GM21381 (cell line): ENCODE measurements around the gene CAPNS1.
A peak's percentile ranks its signal among the peaks of the same experiment; 100 is the strongest.
"Not testable (repeated sequence)": the region's sequence is repeated elsewhere in the genome, so short reads cannot be mapped to it uniquely, and the experiment has no call there.

Source experiments
- ATAC-seq: cut with Tn5 transposase; IDR thresholded peaks from one replicate; pipeline ENCODE4 v1.9.1; 2021; ENCODE audit warnings: mild to moderate bottlenecking, moderate library complexity; ENCODE audit not compliant: unreplicated experiment

The CAPNS1 gene

DNA sequence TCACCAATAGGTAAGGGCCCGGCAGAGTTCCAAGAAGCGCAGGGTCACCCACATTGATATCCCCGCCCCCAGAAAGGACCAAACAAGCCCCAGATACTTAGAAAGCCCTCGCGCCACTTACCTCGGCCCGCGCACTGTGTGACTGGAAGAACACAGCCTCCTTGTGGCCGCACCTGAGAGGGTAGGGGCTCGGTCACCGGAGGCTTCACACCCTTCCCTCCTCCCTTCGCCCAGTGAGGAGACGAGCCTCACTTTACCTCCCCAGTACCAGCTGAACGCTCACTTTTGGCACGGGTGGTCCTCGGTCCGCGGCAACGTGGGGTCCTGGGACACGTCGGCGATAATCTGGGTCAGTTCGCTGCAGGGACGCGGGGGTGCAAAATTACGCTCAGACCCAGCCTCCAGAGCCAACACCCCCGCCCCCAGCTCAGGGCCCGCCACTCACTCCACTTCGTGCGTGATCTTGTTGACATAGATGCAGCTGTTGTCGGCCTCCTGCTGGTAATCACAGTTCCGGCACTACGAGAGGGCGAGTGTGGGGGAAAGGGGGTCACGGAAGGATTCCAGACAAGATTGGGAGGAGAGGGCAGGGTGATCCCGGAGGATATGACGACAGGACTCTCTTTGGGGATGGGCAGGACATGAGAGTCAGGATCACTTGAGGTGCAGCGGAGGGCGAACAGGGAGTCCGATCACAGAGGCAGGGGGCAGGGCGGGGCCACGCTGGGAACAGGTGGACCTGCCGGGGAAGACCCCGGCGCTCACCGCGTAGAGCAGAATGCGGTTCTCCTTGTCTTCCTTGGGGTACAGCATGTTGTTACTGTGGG, 25.8 kb upstream of the CAPNS1 start:
- ATAC-seq = no peak

DNA sequence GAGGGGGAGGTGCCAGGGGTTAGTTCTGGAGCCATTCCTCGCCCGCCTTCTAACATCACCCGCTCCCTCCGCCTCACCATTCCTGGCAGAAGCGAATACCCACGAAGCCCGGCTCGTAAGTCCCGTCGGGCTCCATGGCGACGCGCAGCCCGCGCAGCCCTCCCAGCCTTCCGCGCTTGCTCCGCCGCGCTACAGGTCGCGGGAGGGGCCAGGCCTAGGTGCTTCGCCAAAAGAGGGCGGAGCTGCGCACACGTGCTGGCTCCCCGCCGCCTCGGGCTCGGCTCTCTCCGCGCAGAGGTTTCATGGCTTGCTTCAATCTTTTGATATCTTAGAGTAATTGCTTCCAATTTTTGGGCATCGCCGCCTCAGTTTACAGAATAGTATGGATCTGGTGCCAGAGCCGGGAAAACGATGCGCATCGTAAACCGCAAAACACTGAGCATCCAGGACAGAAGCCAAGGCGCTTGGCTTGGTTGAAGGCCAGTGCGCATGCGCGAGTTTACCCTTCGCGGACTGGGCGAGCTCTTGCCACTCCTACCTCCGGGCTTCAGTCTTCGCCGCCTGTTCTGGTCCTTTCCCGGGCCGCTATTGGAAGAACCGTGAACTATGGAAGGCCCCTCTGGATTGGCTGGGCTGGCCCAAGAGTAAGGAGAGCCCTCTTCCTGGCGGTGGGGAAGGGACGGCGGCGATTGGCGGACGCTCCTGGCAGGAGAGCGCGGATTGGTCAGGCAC, 25.0 kb upstream of the CAPNS1 start, which contains the start of gene POLR2I:
POLR2I (minus strand) TSS at position 155 of the 732 bp plus-strand sequence; CDS start at position 136, 19 bp downstream.
- peak; percentile 78 for ATAC-seq

DNA sequence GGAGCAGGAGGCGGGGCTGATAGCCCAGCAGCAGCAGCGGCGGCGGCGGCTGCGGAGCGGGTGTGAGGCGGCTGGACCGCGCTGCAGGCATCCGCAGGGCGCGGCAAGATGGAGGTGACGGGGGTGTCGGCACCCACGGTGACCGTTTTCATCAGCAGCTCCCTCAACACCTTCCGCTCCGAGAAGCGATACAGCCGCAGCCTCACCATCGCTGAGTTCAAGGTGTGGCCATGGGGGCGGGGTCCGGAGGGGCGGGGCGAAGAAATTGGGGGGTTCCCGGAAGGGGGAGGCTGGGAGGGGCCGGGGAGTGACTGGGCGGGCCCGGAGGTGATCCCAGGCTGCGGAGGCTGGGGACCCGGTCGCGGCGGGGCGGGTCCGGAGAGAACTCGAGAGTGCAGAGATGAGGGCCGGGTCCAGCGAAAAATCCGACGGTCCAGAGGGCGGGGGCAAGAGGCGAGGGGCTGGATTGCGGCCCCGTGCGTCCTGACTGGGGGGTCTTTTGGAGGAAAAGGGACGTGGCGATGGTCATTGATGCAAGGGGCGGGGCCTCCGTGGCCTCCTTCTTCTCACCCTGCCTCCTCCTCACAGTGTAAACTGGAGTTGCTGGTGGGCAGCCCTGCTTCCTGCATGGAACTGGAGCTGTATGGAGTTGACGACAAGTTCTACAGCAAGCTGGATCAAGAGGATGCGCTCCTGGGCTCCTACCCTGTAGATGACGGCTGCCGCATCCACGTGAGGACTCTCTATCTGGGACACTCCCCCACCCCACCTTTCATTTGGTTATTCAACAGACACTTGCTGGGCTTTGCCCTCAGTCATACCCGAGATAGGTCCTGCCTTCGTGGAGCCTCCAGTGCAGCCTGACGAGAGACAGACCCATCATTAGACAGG, 24.2 kb upstream of the CAPNS1 start, which contains the start of gene TBCB:
TBCB (plus strand) TSS at position 16 of the 891 bp plus-strand sequence; CDS start at position 109, 93 bp downstream.
- ATAC-seq = peak; percentile 34

DNA sequence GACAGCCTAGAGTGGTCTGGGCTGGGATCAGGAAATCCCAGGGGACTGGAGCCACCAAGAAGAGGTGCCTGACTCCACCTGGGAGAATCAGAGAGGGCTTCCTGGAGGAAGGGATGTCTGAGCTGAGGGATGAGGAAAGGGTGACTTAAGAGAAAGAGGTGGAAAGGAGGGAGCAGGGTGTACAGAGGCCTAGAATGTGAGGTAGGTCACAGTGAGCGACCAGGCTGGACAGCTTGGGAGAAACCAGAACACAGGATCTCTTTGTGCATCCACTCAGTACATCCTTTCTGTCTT, 23.6 kb upstream of the CAPNS1 start:
- ATAC-seq = no peak

DNA sequence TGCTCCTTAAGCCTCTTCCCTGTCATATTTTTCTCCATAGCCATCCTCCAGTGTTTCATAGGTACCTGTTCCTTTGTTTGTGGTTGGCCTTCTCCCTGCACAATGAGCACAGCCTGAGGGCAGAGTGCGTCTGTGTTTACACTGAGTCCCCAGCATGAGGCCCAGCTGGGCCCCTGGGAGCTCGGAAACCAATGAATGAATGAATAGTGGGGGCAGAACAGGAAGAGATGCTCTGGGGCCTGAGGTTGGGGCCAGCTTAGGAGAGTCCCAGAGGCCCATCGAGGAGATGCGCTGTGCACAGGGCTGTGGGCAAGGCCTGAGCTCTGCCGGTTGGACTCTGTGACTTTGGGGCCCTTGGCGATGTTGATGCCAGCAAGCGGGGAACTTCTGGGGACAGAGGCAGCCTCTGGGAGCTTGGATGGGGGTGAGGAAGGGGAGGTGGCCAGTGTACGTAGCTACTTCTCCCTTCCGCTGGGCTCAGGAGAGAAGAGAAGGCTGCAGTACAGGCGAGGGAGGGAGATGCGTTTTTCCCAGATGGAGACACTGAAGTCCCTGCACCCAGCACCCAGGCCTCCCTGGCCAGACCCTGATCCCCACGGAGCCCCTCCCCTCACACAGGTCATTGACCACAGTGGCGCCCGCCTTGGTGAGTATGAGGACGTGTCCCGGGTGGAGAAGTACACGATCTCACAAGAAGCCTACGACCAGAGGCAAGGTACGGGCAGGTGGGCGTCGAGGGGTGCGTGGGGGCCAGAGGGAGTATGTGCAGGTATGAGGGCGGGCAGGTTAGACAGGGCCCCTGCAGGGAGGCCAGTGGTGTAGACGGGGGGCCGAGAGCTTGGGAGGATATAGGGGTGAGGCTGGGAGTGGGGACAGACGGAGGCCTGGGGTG, 19.5 kb upstream of the CAPNS1 start:
- no peak for ATAC-seq

DNA sequence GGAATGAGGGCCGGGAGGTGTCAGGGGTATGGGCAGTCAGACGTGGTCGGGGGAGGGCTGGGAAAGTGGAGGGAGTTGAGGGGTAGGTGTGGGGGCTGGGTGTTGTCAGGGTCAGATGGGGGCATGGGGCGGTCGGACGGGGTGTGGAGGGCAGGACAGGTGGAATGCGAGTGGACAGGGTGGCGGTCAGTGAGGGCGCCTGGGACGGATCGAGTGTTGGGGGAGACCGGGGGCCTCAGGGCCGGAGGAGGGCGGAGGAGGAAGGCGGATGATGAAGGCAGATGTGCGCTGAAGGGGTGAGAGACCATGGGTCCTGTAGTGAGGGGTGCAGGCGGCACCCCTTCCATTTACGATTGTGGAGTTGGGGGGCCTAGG, 18.9 kb upstream of the CAPNS1 start:
- no peak for ATAC-seq

DNA sequence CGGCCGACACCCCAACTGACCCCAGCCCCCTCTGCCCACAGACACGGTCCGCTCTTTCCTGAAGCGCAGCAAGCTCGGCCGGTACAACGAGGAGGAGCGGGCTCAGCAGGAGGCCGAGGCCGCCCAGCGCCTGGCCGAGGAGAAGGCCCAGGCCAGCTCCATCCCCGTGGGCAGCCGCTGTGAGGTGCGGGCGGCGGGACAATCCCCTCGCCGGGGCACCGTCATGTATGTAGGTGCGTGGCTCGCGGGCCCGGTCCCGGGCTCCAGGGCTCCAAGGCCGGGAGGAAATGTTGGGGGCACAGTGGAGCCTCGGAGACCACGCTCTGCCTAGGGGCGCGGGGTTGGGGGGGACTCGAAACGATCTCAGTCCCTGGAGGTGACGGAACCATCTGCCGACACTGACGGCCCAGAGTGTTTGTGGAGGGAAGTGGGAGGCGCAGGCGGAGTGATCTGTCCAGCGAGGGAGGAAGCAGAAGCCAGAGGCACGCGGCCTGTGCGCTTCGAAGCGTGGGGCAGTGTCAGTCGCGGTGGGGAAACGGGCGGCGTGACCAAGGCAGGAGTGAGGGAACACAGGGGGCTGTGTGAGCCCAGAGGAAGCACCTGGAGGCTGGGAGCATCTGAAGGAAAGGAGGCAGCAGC, 18.3 kb upstream of the CAPNS1 start:
- ATAC-seq = no peak

DNA sequence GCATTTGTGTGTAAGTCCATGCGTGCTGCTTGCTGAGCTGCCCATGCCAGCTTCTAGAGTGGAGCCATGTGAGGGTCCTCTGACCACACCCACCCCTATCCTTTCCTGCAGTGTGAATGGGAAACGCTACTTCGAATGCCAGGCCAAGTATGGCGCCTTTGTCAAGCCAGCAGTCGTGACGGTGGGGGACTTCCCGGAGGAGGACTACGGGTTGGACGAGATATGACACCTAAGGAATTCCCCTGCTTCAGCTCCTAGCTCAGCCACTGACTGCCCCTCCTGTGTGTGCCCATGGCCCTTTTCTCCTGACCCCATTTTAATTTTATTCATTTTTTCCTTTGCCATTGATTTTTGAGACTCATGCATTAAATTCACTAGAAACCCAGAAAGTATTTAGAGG, 14.3 kb upstream of the CAPNS1 start:
- no peak for ATAC-seq

DNA sequence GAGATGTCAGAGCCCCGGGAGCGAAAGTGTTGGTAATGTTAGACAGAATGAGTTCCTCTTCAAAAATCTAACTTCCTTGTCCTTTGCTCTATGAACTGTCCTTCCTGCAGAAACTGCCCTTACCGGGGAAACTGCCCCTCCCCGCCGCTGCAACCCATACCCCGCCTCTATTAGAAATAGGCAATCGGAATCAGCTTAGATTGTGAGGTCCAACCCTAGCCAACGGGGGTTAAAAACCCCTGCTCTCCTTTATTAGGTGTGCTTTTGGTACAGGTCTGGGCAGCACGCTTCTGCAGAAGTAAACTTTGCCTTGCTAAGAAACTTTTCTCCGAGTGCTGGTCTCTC, 11.5 kb upstream of the CAPNS1 start:
- peak; percentile 17 for ATAC-seq

DNA sequence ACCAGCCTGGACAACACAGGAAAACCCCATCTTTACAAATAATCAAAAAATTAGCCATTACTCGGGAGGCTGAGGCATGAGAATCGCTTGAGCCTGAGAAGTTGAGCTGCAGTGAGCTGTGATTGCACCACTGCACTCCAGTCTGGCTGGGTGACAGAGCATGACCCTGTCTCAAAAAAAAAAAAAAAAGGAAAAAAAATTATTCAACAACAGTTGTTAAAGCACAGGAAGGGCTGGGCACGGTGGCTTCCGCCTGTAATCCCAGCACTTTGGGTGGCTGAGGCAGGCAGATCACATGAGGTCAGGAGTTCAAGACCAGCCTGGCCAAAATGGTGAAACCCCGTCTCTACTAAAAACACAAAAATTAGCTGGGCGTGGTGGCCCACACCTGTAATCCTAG, 8.6 kb upstream of the CAPNS1 start:
- ATAC-seq = not testable (repeated sequence)

DNA sequence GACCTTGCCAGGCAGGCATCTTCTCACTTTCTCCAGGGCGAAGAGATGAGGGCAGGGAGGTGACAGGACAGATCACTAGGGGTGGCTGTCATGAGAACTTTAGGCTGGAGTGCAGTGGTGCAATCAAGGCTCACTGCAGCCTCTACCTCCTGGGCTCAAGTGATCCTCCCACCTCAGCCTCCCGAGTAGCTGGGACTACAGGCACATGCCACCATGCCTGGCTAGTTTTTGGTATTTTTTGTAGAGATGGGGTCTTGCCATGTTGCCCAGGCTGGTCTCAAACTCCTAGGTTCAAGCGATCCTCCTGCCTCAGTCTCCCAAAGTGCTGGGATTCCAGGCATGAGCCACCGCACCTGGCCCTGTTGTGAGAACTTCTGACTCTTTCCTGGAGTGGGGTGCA, 5.0 kb upstream of the CAPNS1 start:
- ATAC-seq = not testable (repeated sequence)

DNA sequence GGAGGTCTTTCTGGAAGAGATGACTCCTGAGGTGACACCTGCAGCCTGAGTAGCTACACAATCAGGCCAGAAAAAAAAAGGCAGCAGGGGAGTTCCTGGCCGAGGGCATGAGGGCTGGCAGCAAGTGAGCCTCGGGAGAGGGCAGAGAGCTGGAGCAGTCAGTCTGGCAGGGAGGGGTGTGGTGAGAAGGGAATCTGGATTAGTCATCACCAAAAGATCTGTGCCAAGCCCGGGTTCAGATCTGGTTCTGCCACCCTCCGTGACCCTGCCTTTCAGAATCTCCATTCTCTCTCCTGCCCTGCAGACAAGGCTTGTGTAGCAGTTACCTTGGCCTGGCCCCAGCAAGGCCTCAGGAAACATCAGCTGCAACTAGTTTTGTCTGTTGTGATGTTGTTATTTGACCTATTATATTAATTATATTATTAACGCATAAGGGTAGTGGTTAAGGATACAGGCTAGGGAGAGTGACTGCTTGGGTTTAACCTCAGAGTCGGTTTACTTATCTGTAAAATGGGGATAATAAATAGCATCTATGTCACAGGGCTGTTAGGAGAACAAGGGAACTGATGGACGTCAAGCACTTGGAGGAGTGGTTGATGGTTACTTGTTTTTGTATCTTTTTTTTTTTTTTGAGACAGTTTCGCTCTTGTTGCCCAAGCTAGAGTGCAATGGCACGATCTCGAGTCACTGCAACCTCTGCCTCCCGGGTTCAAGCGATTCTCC, 2.7 kb upstream of the CAPNS1 start:
- no peak for ATAC-seq

DNA sequence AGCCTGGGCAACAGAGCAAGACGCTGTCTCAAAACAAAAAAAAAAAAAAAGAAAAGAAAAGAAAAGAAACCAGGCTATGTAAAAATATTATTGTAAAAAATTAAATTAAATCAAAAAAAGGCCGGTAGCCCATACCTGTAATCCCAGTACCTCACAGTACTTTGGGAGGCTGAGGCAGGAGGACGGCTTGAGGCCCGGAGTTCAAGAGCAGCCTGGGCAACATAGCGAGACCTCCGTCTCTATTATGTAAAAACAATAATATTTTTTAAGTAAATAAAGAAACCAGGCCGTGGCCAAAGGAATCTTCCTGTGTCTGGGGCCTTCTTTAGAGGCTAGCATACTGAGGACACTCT, 770 bp upstream of the CAPNS1 start:
- ATAC-seq = no peak

DNA sequence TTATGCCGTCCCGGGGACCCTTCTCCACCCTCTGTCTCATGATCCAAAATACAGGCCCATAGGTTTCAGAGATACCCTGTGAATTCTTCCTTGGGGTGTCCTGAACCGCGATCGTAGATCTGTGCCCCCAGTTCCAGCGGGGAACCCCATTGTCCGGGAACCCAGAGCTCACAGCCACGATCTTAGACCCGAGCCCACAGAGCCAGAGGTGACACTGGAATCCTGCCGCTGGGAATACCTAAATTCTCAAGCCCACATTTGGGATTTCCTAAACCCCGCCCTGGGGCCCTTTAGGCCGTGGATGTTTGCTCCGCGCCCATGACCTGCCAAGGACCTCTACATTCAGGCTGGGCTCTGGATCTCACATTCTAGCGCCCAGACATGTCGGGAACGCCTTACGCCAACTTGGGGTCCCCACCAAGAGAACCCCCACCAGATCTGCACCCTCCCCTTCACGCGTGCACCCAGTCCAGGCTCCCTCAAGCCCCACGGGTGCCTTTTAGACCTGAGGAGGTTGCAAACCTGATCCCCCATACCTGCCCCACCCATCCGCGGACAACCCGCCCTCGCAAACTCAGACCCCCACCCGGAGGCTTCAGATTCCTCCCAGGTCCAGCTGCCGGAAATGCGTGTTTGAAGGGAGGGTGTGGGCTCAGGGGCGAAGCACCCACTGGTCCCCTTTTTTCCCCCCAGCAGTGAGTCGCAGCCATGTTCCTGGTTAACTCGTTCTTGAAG, 605 bp downstream of the CAPNS1 start:
- no peak for ATAC-seq

DNA sequence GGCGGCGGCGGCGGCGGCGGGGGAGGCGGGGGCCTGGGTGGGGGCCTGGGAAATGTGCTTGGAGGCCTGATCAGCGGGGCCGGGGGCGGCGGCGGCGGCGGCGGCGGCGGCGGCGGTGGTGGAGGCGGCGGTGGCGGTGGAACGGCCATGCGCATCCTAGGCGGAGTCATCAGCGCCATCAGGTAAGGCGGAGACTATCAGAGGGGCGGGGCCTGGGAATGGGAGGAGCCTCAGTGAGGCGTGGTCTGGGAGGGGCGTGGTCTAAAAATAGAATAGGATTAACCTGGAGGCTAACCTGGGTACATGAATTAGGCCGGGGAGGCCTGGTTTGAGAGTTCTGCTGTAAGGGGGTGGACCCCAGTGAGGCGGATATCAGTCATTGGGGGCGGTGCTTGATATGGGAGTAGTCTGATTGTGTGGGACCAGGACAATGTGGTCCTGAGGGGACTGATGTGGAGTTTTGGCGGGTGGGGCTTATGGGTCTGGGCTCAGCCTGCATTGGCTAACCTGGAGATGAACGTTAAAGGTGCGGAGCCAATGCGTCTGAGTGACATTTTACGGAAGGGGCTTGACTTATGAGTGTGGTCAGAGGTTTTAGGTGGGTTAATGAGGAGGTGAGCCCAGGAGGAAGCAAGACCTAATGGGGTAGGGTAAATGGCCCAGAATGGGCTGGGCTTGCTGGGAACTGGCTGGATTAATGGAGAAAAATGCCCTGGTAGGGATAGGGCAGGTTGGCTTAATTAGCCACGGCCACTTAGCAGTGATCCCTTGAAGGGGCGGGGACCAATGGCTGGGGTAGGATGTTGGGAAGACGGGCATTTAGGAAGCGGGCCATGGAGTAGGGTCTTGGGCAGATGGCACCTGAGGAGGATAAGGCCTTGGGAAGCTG, 1.4 kb downstream of the CAPNS1 start:
- peak; percentile 38 for ATAC-seq

DNA sequence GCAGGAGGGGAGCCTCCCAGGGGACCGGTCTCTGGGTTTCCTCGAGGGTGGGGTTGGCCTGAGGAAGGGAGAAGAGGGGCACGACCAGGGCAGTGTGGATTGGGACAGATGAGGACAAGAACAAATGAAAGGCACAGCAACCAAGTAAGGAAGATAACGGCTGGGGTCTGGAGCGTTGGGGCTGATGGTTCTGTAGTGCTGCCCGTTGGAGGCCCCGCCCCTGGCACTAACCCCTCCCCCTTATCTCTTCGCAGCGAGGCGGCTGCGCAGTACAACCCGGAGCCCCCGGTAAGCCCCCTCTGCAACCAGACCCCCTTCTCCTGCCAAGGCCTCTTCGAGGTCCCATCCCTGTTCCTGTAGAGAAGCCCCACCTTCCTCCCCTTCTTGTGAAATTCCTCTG, 2.2 kb downstream of the CAPNS1 start:
- ATAC-seq = no peak

DNA sequence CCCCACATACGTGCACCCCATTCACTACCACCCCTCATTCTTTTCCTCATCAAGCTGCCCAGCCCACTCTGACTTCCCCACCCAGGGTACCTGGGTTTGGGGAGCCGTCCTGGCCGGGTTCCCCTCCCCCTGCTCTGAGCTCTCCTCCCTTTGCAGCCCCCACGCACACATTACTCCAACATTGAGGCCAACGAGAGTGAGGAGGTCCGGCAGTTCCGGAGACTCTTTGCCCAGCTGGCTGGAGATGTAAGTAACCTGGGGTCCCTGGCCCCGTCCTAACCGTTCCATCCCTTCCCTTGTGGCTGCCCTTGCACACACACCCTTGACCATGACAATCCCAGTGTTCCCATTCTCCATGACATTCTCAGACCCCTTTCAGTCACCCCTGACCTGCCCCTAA, 2.6 kb downstream of the CAPNS1 start:
- no peak for ATAC-seq

DNA sequence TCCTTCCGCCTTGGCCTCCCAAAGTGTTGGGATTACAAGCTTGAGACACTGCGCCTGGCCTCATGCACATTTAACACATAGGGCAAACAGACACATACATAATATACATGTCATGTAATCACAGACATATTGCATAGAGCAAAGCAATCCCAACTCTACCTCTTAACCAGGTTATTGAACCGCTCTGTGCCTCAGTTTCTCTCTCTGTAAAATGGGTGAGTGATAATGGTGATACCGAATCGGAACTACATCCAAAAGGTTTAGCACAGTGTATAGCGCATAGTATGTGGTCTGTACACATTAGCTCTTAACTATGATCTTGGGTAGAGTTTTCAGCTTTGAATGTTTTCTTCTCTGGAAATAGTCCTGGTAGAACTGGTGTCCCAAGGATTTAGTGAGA, 4.8 kb downstream of the CAPNS1 start:
- ATAC-seq = no peak
